CD4-positive, alpha-beta T cell treated with Interleukin-1 beta for 1 hour (primary cell): Measurements from ENCODE around the gene IFNL2.
"Not testable (repeated sequence)": the region's sequence is repeated elsewhere in the genome, so short reads cannot be mapped to it uniquely, and the experiment has no call there.

Experiments
- DNase-seq, 2 donors: peaks; one replicate each; pipeline ENCODE4 v3.0.0-alpha.2; 2020 to 2022

IFNL2 gene

GRCh38 chr19:39268085-39268484 lies at the start of gene IFNL2:
IFNL2 (plus strand) TSS chr19:39268396; CDS start chr19:39268569, 173 bp downstream.
- not testable (repeated sequence) for DNase-seq

- DNase-seq = not testable (repeated sequence)
Measured at GRCh38 chr19:39219108-39219507, 49.1 kb upstream of the IFNL2 start.

- DNase-seq = no peak
Measured at GRCh38 chr19:39223703-39224279, 44.4 kb upstream of the IFNL2 start.

DNA sequence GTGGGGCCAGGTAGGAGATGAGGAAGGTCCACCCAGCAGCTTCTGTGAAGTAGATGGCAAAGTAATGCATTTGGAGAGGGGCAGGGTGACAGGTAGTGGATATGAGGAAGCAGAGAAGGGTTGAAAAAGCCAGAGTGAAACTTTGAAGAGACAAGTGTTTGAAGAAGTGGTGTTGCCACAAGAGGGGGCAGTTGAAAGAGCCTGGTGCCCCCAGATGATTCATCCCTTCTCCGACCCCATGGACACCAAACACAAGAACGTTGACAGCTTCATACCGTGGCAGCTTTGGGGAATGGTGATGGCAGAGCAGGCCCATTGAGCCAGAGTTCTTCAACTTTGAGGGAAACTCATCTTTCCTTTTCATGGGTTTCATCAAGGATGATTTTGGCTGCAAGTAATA lies 43.3 kb upstream of the IFNL2 start:
- no peak for DNase-seq

DNA sequence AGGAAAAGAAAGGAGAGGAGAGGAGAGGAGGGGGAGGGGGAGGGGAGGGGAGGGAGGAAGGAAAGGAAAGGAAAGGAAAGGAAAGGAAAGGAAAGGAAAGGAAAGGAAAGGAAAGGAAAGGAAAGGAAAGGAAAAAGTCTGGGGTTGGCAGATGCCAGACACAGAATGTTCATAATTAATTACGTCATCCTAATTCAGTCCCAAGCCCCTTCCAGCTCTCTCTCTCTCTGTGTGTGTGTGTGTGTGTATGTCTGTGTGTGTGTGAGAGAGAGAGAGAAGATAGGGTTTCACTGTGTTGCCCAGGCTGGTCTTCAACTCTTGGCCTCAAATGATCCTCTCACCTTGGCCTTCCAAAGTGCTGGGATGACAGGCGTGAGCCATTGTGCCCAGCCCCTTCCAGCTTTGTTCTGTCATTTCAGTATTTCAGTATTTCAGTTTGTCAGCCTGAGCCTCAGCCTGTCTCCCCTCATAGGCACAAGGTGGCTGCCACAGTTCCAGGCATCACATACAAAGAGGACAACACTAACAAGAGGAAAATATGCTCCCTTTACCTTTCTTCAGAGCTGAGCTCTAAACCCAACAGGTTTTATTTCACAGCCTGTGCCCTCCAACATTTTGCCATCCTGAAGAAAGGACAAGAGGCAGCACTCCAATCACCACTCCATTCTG lies 38.0 kb upstream of the IFNL2 start:
- no peak for DNase-seq

DNA sequence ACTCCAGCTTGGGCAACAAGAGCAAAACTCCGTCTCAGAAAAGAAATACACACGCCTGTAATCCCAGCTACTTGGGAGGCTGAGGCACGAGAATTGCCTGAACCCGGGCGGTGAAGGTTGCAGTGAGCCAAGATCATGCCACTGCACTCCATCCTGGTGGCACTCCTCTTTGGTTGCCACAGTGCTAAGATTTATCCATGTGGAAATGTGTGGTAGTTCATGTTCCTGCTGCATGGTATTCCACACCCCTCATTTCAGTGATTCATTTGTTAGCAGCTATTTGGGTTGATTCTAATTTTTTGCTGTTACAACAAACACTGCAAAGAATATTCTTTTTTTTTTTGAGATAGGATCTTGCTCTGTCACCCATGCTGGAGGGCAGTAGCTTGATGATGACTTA lies 35.5 kb upstream of the IFNL2 start:
- DNase-seq = no peak

DNA sequence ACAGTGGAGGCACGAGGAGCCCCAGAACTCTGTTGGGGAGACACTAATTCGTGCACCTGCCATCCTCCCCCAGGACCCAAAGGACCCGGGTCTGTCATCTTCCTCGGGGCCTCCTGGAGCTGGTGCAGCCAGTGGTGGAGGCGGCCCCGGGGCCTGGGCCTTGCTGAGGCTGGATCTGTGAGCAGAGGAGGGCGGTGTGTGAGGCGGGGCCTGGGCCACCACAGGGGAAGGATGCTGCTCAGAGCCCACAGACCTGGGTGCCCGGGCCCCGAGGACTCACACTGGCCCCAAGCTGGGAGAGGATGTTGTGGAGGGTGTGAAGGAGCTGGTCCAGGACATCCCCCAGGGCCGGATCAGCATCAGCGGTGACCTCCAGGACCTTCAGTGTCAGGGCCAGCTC lies 31.7 kb upstream of the IFNL2 start:
- DNase-seq = peak; percentile 8 to 30

DNA sequence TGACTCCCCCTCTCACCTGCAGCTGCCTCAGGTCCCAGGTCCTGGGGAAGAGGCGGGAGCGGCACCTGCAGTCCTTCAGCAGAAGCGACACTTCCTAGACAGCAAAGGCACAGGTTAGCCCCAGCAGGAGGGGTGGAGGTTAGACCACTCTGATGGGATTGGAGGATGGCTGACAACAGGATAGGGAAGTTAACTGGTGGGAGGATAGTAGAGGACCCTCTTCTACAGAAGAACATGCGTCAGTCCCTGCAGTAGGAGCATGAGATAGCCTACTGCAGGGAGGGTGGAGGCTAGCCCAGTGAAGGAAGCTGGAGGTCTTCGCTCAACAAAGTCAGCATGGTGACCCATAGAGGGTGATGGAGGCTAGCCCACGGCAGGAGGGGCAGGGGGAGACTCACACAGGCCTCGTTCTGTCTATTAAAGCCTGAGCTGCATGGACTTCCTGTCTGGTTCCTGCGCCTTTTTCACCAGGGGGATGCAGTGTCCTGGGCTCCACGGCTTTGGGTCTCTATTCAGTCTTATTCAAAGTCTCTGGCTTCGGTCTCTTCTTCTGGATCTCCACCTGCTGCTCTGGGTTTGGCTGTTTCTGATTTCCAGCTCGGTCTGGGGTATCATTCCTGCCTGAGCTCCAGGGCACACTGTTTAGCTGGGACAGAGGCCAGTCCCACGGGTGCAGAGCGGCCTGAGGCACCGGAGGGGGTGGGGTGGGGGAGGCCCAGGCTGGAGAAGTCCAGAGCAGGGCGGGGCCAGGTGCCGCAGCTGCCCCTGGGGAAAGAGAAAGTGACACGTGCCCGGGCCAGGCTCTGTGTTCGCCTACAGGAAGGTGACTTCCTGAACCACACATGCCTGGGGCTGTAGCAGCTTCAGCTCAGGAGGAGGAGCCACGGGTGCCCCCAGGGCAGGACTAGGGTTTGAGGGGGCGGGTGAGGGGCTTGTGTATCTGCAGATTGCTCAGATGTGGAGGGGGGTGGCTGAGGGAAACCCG lies 30.7 kb upstream of the IFNL2 start:
- DNase-seq = peak; percentile 31 to 46

DNA sequence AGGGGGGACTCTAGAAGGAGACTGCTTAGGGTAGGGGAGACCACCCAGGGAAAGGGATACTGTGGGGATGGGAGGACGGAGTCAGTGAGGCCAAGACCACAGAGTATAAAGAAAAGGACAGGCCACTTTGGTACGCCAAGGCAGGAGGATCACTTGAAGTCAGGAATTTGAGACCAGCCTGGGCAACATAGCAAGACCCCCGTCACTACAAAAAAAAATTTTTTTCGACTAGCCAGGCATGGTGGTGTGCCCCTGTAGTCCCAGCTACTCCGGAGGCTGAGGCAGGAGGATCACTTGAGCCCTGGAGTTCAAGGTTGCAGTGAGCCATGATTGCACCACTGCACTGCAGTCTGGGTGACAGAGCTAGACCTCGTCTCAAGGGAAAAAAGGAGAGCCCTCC lies 30.0 kb upstream of the IFNL2 start:
- no peak for DNase-seq

GRCh38 chr19:39238944-39239343 lies 29.3 kb upstream of the IFNL2 start:
- DNase-seq = no peak

DNA sequence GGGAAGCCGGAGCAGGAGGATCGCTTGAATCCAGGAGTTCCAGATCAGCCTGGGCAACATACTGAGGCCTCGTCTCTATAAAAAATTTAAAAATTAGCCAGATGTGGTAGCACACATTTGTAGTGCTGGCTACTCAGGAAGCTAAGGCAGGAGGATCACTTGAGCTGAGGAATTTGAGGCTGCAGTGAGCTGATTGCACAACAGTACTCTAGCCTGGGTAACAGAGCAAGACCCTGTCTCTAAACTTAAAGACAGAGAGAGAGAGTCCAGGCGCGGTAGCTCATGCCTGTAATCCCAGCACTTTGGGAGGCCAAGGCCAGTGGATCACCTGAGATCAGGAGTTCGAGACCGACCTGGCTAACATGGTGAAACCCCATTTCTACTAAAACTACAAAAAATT lies 27.8 kb upstream of the IFNL2 start:
- DNase-seq = no peak

GRCh38 chr19:39243741-39244140 lies 24.5 kb upstream of the IFNL2 start:
- not testable (repeated sequence) for DNase-seq

- not testable (repeated sequence) for DNase-seq
Measured at GRCh38 chr19:39244410-39245100, 23.6 kb upstream of the IFNL2 start, which contains the start of gene IFNL3. IFNL3 (minus strand) TSS chr19:39245006; CDS start chr19:39244967, 39 bp downstream.

DNA sequence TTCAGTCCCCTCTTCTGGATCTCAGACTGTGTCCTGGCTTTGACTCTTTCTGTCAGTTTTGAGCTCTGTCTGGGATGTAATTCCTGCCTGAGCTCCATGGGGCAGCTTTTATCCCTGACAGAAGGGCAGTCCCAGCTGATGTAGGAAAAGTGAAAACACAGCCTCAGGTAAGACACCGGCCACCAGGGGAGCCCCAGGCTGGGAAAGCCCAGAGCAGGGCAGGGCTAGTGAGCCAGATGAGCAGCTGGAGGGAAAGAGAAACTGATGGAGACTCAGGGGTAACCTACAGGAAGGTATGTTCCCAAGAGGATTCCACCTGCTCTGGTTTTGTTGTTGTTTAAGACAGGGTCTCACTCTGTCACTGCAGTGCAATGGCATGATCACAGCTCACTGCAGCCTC lies 23.0 kb upstream of the IFNL2 start:
- not testable (repeated sequence) for DNase-seq

DNA sequence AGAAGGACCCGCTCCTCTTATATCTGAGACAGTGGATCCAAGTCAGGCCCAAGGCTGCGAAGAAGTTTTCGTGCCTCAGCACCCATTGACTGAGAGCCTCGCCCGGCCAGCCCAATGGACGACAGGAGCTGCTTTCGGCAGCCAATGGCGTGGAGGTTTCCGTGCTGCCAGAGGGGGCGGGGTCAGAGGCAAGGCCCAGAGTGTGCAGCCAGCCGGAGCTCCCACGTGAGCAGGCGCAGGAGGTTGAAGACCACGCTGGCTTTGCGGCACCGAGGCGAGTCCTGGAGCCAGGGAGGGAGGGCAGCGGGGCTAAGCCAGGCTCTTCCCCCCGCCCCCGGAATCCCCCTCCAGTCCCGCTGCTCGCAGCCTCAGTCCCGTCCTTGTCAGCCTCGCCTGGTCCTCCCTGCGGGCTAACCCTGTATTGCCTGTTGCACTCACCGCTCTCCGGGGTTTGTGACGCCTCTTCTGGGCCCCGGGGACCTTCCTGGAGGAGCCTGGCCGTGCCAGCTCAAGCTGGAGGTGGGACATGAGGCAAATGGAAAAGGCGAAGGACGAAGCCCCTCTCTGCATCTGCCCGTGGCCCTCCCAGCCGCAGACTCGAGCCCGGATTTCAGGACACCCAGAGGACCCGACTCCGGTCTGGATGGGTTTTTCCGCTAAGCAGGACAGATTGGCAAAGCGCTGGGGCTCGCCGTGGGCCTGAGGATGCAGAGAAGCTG lies 21.1 kb upstream of the IFNL2 start:
- peak; percentile 31 to 54 for DNase-seq

- no peak for DNase-seq
Measured at GRCh38 chr19:39247701-39248664, 20.2 kb upstream of the IFNL2 start.

DNA sequence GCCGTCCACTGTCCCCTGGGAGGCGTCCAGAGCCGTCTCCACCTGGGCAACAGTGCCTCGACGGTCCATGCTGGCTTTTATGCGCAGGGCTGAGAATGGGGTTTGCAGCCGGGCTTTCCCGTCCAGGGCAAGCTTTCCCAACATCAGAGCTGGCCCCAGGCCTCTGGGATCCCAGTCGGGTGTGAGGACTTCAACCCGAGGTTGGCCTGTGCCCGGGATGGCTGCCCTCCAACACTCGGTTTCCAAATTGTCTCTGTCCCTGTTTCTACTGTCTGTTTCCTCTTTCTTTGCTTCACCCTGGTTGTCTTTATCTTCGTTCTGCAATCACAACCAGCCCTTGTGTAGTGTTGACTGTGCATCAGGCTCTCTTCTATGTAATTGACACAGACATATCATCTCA lies 19.4 kb upstream of the IFNL2 start, which contains the start of gene IFNL4:
IFNL4 (minus strand) TSS at position 51 of the 400 bp plus-strand sequence.
- DNase-seq = no peak

DNA sequence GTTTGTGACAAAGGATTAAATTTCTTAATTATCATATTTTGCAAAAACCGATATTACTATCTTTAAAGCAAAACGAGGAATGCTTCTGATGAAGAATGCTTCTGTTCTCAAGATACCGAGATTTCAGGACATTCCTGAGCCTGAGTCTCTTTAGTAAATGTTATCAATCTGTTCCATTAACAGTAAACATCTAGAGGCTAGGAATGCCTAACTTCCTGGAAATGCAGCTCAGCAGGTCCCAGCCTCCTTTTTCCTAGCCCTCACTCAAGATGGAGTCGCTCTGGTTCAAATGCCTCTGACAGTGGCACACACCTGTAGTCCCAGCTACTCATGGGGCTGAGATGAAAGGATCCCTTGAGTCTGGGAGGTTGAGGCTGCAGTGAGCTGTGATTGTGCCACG lies 17.1 kb upstream of the IFNL2 start:
- DNase-seq = no peak

DNA sequence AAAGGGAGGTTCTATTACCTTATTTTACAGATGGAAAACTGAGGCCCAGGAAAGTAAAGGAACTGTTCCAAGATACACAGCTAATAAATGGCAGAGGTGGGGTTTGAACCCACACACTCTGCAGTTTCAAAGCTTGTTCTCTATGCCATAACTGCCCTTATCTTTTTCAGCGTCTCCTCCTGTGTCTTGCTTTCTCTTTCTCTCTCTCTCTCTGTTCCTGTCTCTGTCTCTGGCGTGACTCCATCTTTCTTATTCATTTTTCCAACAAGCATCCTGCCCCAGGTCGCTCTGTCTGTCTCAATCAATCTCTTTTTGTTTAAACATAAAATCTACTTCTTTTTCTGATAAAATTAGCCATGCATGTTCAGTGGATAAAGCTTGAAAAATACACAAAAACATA lies 16.4 kb upstream of the IFNL2 start:
- no peak for DNase-seq

- no peak for DNase-seq
Measured at GRCh38 chr19:39252458-39252857, 15.7 kb upstream of the IFNL2 start.
